ENCODE results near the gene TMX2. TPM values are rescaled to one million over a fixed set of nuclear protein-coding genes. Genes with fewer than 3 reads are reported as not detected.

TMX2 gene
- total RNA-seq, 1 experiment from 2014 or later, result 138 TPM

- H3K4me1 ChIP-seq (replicated peaks; ENCODE audit: insufficient read depth), result peaks cover 47% of the 10 kb centered on the region
- peak overlapping the region; percentile 53 for H3K27ac ChIP-seq
- peaks cover 29% of the 10 kb centered on the region; the same call in 1 of the 2 replicates for H3F3A ChIP-seq (ENCODE audit: insufficient read depth, low read depth)
- no peak overlapping the region for H3K4me3 ChIP-seq
- no peaks in the 10 kb centered on the region for H3K27me3 ChIP-seq (ENCODE audit: insufficient read depth, low read depth)
- no peaks in the 10 kb centered on the region for H3K9me2 ChIP-seq (ENCODE audit: insufficient read depth)
- peaks cover 29% of the 10 kb centered on the region for H4K20me1 ChIP-seq (ENCODE audit: insufficient read depth)
- ChIA-PET CTCF (no interaction called here), POLR2A (ENCODE audit: unreplicated experiment) (interaction anchor here (0.6 kb wide), 1 partner anchor 22 kb away, joined by 3 read pairs; no protein-coding TSS in a partner anchor)
- peaks cover 98% of the 10 kb centered on the region for H3K79me2 ChIP-seq (ENCODE audit: low read depth)
- TF ChIP-seq CTCF (conservative IDR thresholded peaks at IDR 0.05) (no peak), EZH2 (IDR thresholded peaks at IDR 0.05; ENCODE audit: low read depth) (no peak)
- DNase-seq, result no peak
- H2AFZ ChIP-seq, result no peak overlapping the region
- no peaks in the 10 kb centered on the region for H3K9me3 ChIP-seq (ENCODE audit: insufficient read depth, low read depth)
- no TSS peak for BruUV-seq (replicated peaks)
- intact Hi-C loops (cut with micrococcal nuclease; ENCODE audit: unreplicated experiment), result no loop called here
- H3K36me3 ChIP-seq (ENCODE audit: low read depth), result peaks cover 40% of the 10 kb centered on the region
- H3K4me2 ChIP-seq, result peak overlapping the region; percentile 56
Measured at GRCh38 chr11:57674251-57674650, 38.1 kb upstream of the TMX2 start.

GRCh38 chr11:57675176-57675941 is 37.0 kb upstream of the TMX2 start:
- POLR2A ChIA-PET (ENCODE audit: unreplicated experiment), result interaction anchor here (0.7 to 0.9 kb wide), 2 partner anchors 34 to 1368 kb away, joined by 3 to 7 read pairs; no protein-coding TSS in a partner anchor
- peak in 1 of 2 experiments; percentile 72 for DNase-seq
- H3K36me3 ChIP-seq (ENCODE audit: low read depth), result peaks cover 40% of the 10 kb centered on the region
- H3K4me2 ChIP-seq, result peak overlapping the region; percentile 56
- no peaks in the 10 kb centered on the region for H3K27me3 ChIP-seq (ENCODE audit: insufficient read depth, low read depth)
- no peaks in the 10 kb centered on the region for H3K9me2 ChIP-seq (ENCODE audit: insufficient read depth)
- peaks cover 98% of the 10 kb centered on the region for H3K79me2 ChIP-seq (ENCODE audit: low read depth)
- peaks cover 37% of the 10 kb centered on the region for H4K20me1 ChIP-seq (ENCODE audit: insufficient read depth)
- intact Hi-C loops (cut with micrococcal nuclease; ENCODE audit: unreplicated experiment), result no loop called here
- peak overlapping the region; percentile 53 for H3K27ac ChIP-seq
- H3F3A ChIP-seq (ENCODE audit: insufficient read depth, low read depth), result peaks cover 40% of the 10 kb centered on the region
- peaks cover 47% of the 10 kb centered on the region for H3K4me1 ChIP-seq (replicated peaks; ENCODE audit: insufficient read depth)
- no peak for TF ChIP-seq CTCF (conservative IDR thresholded peaks at IDR 0.05)
- TF ChIP-seq EZH2 (IDR thresholded peaks at IDR 0.05; ENCODE audit: low read depth), result no peak
- no TSS peak for BruUV-seq (replicated peaks)
- H3K9me3 ChIP-seq (ENCODE audit: insufficient read depth, low read depth), result no peaks in the 10 kb centered on the region
- H2AFZ ChIP-seq, result no peak overlapping the region
- peak overlapping the region; percentile 5; the same call in 1 of the 2 replicates for H3K4me3 ChIP-seq
- CTCF ChIA-PET, result interaction anchor here (1.0 kb wide), 1 partner anchor 89 kb away, joined by 3 read pairs; no protein-coding TSS in a partner anchor

DNA sequence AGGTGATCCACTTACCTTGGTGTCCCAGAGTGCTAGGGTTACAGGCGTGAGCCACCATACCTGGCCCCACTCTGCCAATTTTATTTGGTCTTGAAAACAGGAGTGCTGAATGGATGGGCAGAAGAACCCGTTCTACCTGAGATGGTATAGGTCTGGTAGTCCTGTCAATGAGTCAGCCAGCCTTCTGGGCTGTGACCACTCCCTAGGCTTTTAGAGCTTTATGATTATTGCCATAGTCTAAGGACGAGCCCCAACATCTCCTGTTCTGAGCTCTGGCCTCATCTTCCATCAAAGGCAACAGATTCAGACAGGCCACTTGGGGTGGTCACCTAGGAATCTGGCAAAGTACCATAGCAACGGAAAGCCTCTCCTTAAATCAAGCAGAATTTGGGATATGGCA is 33.0 kb upstream of the TMX2 start:
- no peak for TF ChIP-seq EZH2 (IDR thresholded peaks at IDR 0.05; ENCODE audit: low read depth)
- no peak for TF ChIP-seq CTCF (conservative IDR thresholded peaks at IDR 0.05)
- intact Hi-C loops (cut with micrococcal nuclease; ENCODE audit: unreplicated experiment), result no loop called here
- no peaks in the 10 kb centered on the region for H3K9me3 ChIP-seq (ENCODE audit: insufficient read depth, low read depth)
- ChIA-PET CTCF (interaction anchor here (0.9 kb wide), 1 partner anchor 121 kb away, joined by 3 read pairs; no protein-coding TSS in a partner anchor), POLR2A (ENCODE audit: unreplicated experiment) (no interaction called here)
- H3K4me2 ChIP-seq, result peak overlapping the region; percentile 55
- H3K9me2 ChIP-seq (ENCODE audit: insufficient read depth), result no peaks in the 10 kb centered on the region
- peak; percentile 44 to 81 for DNase-seq
- peaks cover 92% of the 10 kb centered on the region for H3K79me2 ChIP-seq (ENCODE audit: low read depth)
- peak overlapping the region; percentile 81 for H3K27ac ChIP-seq
- no TSS peak for BruUV-seq (replicated peaks)
- peaks cover 46% of the 10 kb centered on the region for H3K4me1 ChIP-seq (replicated peaks; ENCODE audit: insufficient read depth)
- H4K20me1 ChIP-seq (ENCODE audit: insufficient read depth), result peaks cover 62% of the 10 kb centered on the region
- H3F3A ChIP-seq (ENCODE audit: insufficient read depth, low read depth), result peaks cover 38% of the 10 kb centered on the region
- no peaks in the 10 kb centered on the region for H3K27me3 ChIP-seq (ENCODE audit: insufficient read depth, low read depth)
- peaks cover 49% of the 10 kb centered on the region for H3K36me3 ChIP-seq (ENCODE audit: low read depth)
- no peak overlapping the region for H3K4me3 ChIP-seq
- H2AFZ ChIP-seq, result no peak overlapping the region

Data from PC-9 (cell line).